HG02610 (cell line): ENCODE results near the gene EME2.

Experiments used
- ATAC-seq: cut with Tn5 transposase; IDR thresholded peaks from one replicate; pipeline ENCODE4 v1.9.1; 2021; ENCODE audit warnings: mild to moderate bottlenecking, moderate library complexity; ENCODE audit not compliant: unreplicated experiment

The EME2 gene

GRCh38 chr16:1766231-1766630 is 6.4 kb upstream of the EME2 start:
- no peak for ATAC-seq

GRCh38 chr16:1766701-1767100 is 5.9 kb upstream of the EME2 start:
- no peak for ATAC-seq

- ATAC-seq = no peak
These were observed 5.3 kb upstream of the EME2 start for GRCh38 chr16:1767116-1767994.

- no peak for ATAC-seq
These were observed 4.4 kb upstream of the EME2 start for GRCh38 chr16:1768061-1768766.

GRCh38 chr16:1768767-1769401 is 3.7 kb upstream of the EME2 start:
- no peak for ATAC-seq

- no peak for ATAC-seq
These were observed 3.0 kb upstream of the EME2 start for GRCh38 chr16:1769402-1770300.

- no peak for ATAC-seq
These were observed 2.1 kb upstream of the EME2 start for GRCh38 chr16:1770328-1771187.

GRCh38 chr16:1771188-1771863 is 1.3 kb upstream of the EME2 start, which contains the start of gene NME3:
TSS of gene NME3 (minus strand) at chr16:1771543. CDS start at chr16:1771534, 9 bp downstream.
- ATAC-seq = no peak

GRCh38 chr16:1771864-1772361 is 697 bp upstream of the EME2 start:
- no peak for ATAC-seq

- no peak for ATAC-seq
These were observed 495 bp downstream of the EME2 start, which contains the start of gene MRPS34 for GRCh38 chr16:1772908-1773702. TSS of gene MRPS34 (minus strand) at chr16:1773134. CDS start at chr16:1773119, 15 bp downstream.

GRCh38 chr16:1773703-1774447 is 1.3 kb downstream of the EME2 start:
- ATAC-seq = no peak

- ATAC-seq = no peak
These were observed 1.8 kb downstream of the EME2 start for GRCh38 chr16:1774448-1774780.

- no peak for ATAC-seq
These were observed 2.6 kb downstream of the EME2 start for GRCh38 chr16:1775006-1775845.

- ATAC-seq = no peak
These were observed 3.4 kb downstream of the EME2 start for GRCh38 chr16:1775846-1776671.

GRCh38 chr16:1776672-1776955 is 4.0 kb downstream of the EME2 start:
- no peak for ATAC-seq

GRCh38 chr16:1776991-1777374 is 4.4 kb downstream of the EME2 start:
- ATAC-seq = no peak
